K562 (cell line): ENCODE measurements around the gene MAP2K4. TPM values are rescaled to one million over a fixed set of nuclear protein-coding genes. Genes with fewer than 3 reads are reported as not detected.

Source experiments
- ATAC-seq: fragments of 200-7000 bp; cut with Tn5 transposase; 3 replicates; pipeline ENCODE4 v1.9.1; 2020; ENCODE audit warnings: moderate library complexity
- BruUV-seq: library from RNA; stranded (reverse); fragments of 400-500 nt; replicated peaks from 2 replicates; lab custom pipeline; 2021; lab: Mats Ljungman, UMichigan
- CTCF ChIA-PET: fragments of 300-600 bp; formaldehyde crosslinking; extraction: SDS; loops from one replicate; lab custom pipeline; 2021; ENCODE audit warnings: low intra/inter-chr PET ratio; lab: Yijun Ruan, JAX
- POLR2A ChIA-PET: fragments of 300-600, 350-650 bp; sonication (Branson Sonifier 250); formaldehyde crosslinking; extraction: SDS; loops from one replicate; lab custom pipeline; 2021; ENCODE audit warnings: antibody characterized with exemption, inconsistent platforms; lab: Yijun Ruan, JAX
- DNase-seq, 4 experiments: peaks; one replicate each; pipeline versions ENCODE4 v3.0.0 to v3.0.0-alpha.2; 2011 to 2018; ENCODE audit warnings: low spot score in 3 of 4, mixed read lengths in 3 of 4; ENCODE audit errors: extremely low read depth in 1 of 4
- FAIRE-seq: peaks from 2 replicates; lab custom pipeline; 2011; peaks lifted over from hg19 to GRCh38; lab: Jason Lieb, UNC
- H2AFZ ChIP-seq: 2 replicates; pipeline ENCODE4 v1.6.0; 2011; ENCODE audit warnings: low read depth, low read length, control low read depth, inconsistent platforms
- H3K27ac ChIP-seq: fragments of 200-600 bp; 3 replicates; pipeline ENCODE4 v1.8.0; 2011; ENCODE audit warnings: low read depth, mild to moderate bottlenecking, control low read depth, inconsistent platforms, low read length, moderate library complexity, mixed read lengths; ENCODE audit errors: extremely low read depth
- H3K27me3 ChIP-seq, 2 experiments: fragments of 300-600 bp in 1 of 2; 2 replicates in 1 of 2; 3 replicates in 1 of 2; pipeline versions ENCODE4 v1.6.0 to v1.8.0; 2011; ENCODE audit warnings: inconsistent platforms in 2 of 2, low read length in 2 of 2, mild to moderate bottlenecking in 1 of 2, mixed read lengths in 1 of 2, moderate library complexity in 1 of 2; ENCODE audit not compliant: control insufficient read depth in 2 of 2, insufficient read depth in 2 of 2
- H3K36me3 ChIP-seq: fragments of 300-600 bp; 3 replicates; pipeline ENCODE4 v1.8.0; 2011; ENCODE audit warnings: mild to moderate bottlenecking, low read length, inconsistent platforms; ENCODE audit not compliant: control insufficient read depth, insufficient read depth
- H3K4me1 ChIP-seq, 2 experiments: fragments of 200-600 bp in 1 of 2; replicated peaks in 1 of 2; 2 replicates in 1 of 2; 3 replicates in 1 of 2; pipeline versions ENCODE4 v1.5.1 to v1.8.0; 2011; ENCODE audit warnings: inconsistent platforms in 2 of 2, low read length in 2 of 2, mild to moderate bottlenecking in 1 of 2, mixed read lengths in 1 of 2, moderate library complexity in 1 of 2; ENCODE audit not compliant: control insufficient read depth in 2 of 2, insufficient read depth in 2 of 2
- H3K4me2 ChIP-seq: 2 replicates; pipeline ENCODE4 v1.6.1; 2011; ENCODE audit warnings: low read length, control low read depth, inconsistent platforms, mixed read lengths; ENCODE audit not compliant: insufficient read depth
- H3K4me3 ChIP-seq: fragments of 200-600 bp; sonication (generic), shearing (Covaris generic); 2 replicates; pipeline ENCODE4 v1.5.1; 2016; ENCODE audit warnings: control low read depth, inconsistent platforms
- H3K79me2 ChIP-seq: fragments of 200-600 bp; 3 replicates; pipeline ENCODE4 v1.8.0; 2011; ENCODE audit warnings: low read length, inconsistent platforms; ENCODE audit not compliant: control insufficient read depth, insufficient read depth
- H3K9ac ChIP-seq, 2 experiments: 2 replicates each; pipeline versions ENCODE4 v1.6.0 to v1.6.1; 2011; ENCODE audit warnings: low read depth in 2 of 2, low read length in 2 of 2, control low read depth in 1 of 2, inconsistent platforms in 1 of 2, mild to moderate bottlenecking in 1 of 2, mixed read lengths in 1 of 2; ENCODE audit not compliant: insufficient read depth in 1 of 2
- H3K9me1 ChIP-seq: one replicate; pipeline ENCODE4 v1.6.0; 2011; ENCODE audit warnings: inconsistent platforms, mild to moderate bottlenecking, low read length, moderate library complexity; ENCODE audit not compliant: control insufficient read depth, insufficient read depth
- H3K9me3 ChIP-seq: replicated peaks from 2 replicates; pipeline ENCODE4 v1.5.1; 2011; ENCODE audit warnings: low read depth, low read length, inconsistent platforms; ENCODE audit not compliant: control insufficient read depth, insufficient read depth
- H4K20me1 ChIP-seq: replicated peaks from 2 replicates; pipeline ENCODE4 v1.6.1; 2011; ENCODE audit warnings: low read length, inconsistent platforms, mixed read lengths; ENCODE audit not compliant: control insufficient read depth, insufficient read depth
- CBX8 ChIP-seq: fragments of 200-600 bp; sonication (generic); IDR thresholded peaks from 2 replicates; pipeline ENCODE4 v1.6.1; 2012; ENCODE audit warnings: borderline replicate concordance, mixed run types, low read depth, mild to moderate bottlenecking, moderate library complexity, mixed read lengths, low read length, control low read depth, inconsistent platforms; ENCODE audit not compliant: poor library complexity, severe bottlenecking; ENCODE audit errors: extremely low read depth
- CEBPG ChIP-seq, 3 experiments: fragments of 200-800 bp in 1 of 3; sonication (Bioruptor generic) in 1 of 3; sonication (generic) in 1 of 3; formaldehyde crosslinking in 1 of 3; IDR thresholded peaks in 2 of 3; conservative IDR thresholded peaks in 1 of 3; 2 replicates each; pipeline versions ENCODE4 v1.6.1 to v1.8.0; 2016 to 2022; ENCODE audit warnings: missing compliant biosample characterization in 2 of 3, missing genetic modification characterization in 2 of 3, mild to moderate bottlenecking in 1 of 3, missing genetic modification reagents in 1 of 3
- CHD1 ChIP-seq: fragments of 200-600 bp; sonication (generic); IDR thresholded peaks from one replicate; pipeline ENCODE4 v1.6.1; 2012; ENCODE audit warnings: mild to moderate bottlenecking, moderate library complexity, low read length, inconsistent platforms
- ETS2 ChIP-seq: IDR thresholded peaks from 2 replicates; pipeline ENCODE4 v1.6.1; 2016; ENCODE audit warnings: borderline replicate concordance, missing genetic modification characterization, mild to moderate bottlenecking, moderate library complexity, missing compliant biosample characterization; ENCODE audit not compliant: poor library complexity, severe bottlenecking
- GATAD2A ChIP-seq: fragments of 450-650 bp; IDR thresholded peaks from 2 replicates; pipeline ENCODE4 v1.6.1; 2017
- HSF4 ChIP-seq: fragments of 250-450 bp; sonication (Bioruptor Pico); IDR thresholded peaks from 2 replicates; pipeline ENCODE4 v2.1.2; 2022; ENCODE audit warnings: mild to moderate bottlenecking, moderate library complexity, borderline replicate concordance
- IFI16 ChIP-seq: fragments of 250-450 bp; sonication (Bioruptor Pico); IDR thresholded peaks from 2 replicates; pipeline ENCODE4 v2.1.2; 2022; ENCODE audit warnings: mild to moderate bottlenecking, inconsistent platforms
- NFATC3 ChIP-seq: fragments of 450-650 bp; IDR thresholded peaks from 2 replicates; pipeline ENCODE4 v1.6.1; 2017; ENCODE audit warnings: mild to moderate bottlenecking
- NFE2 ChIP-seq: IDR thresholded peaks from 2 replicates; pipeline ENCODE4 v1.6.1; 2014; ENCODE audit warnings: antibody characterized with exemption, low read depth
- SETDB1 ChIP-seq: IDR thresholded peaks from one replicate; pipeline ENCODE4 v1.6.1; 2012; ENCODE audit warnings: low read length, control low read depth, inconsistent platforms
- SLC30A9 ChIP-seq: fragments of 250-450 bp; sonication (Bioruptor Pico); IDR thresholded peaks from 2 replicates; pipeline ENCODE4 v1.8.0; 2022; ENCODE audit warnings: mild to moderate bottlenecking, moderate library complexity
- SMARCA4 ChIP-seq: fragments of 450-650 bp; IDR thresholded peaks from 2 replicates; pipeline ENCODE4 v1.6.1; 2016
- SMC3 ChIP-seq: conservative IDR thresholded peaks from 2 replicates; pipeline ENCODE4 v1.6.1; 2011; ENCODE audit warnings: low read depth, low read length, improper control_type of control experiment; ENCODE audit not compliant: insufficient read depth
- ZNF778 ChIP-seq: fragments of 450-650 bp; formaldehyde crosslinking; IDR thresholded peaks from 2 replicates; pipeline ENCODE4 v1.4.0; 2020; ENCODE audit warnings: mild to moderate bottlenecking, moderate library complexity
- WGBS: fragments of 100-300 bp; shearing (Covaris generic); methylation state at CpG from one replicate; pipeline ENCODE4 v1.1.6; 2016; ENCODE audit warnings: low coverage, mixed read lengths; ENCODE audit not compliant: insufficient coverage; ENCODE audit errors: missing lambda C conversion rate; 5-methylcytosine and 5-hydroxymethylcytosine counted together
- in situ Hi-C: fragments of 300-500 bp; cut with MboI; formaldehyde crosslinking; loops from 4 replicates; pipeline ENCODE4 v1.15.0; 2018; ENCODE audit warnings: inconsistent platforms, mixed read lengths
- intact Hi-C: fragments of 100-400 bp; cut with micrococcal nuclease; formaldehyde crosslinking; loops from 2 replicates; pipeline ENCODE4 v1.14.2; 2022
- polyA plus RNA-seq, 8 experiments: library from polyadenylated mRNA; depleted of rRNA in 4 of 8; stranded (reverse) in 5 of 8; unstranded in 3 of 8; fragments of >200 nt; fragmentation: Nextera tagmentation in 2 of 8; fragmentation: Illumina TruSeq in 1 of 8; extraction: Ambion mirVana in 2 of 8; extraction: Trizol in 1 of 8; gene quantifications; 2 replicates each; pipeline versions ENCODE4 v1.2.1 to v1.2.3, GENCODE V29; 2011 to 2014; ENCODE audit warnings: inconsistent platforms in 1 of 8, missing spikeins in 1 of 8
- total RNA-seq, 7 experiments: library from RNA; depleted of rRNA in 6 of 7; stranded (reverse); fragments of >200 nt in 6 of 7; fragmentation: Illumina TruSeq in 2 of 7; extraction: Trizol in 2 of 7; gene quantifications; 2 replicates each; pipeline versions ENCODE4 v1.2.1 to v1.2.3, GENCODE V29; 2011 to 2021; ENCODE audit warnings: low replicate concordance in 1 of 7
- TF ChIP-seq, protein P1 (sequence below): fragments of 450-650 bp; IDR thresholded peaks from one replicate; pipeline ENCODE4 v1.6.1; 2018; ENCODE audit warnings: mild to moderate bottlenecking, moderate library complexity; ENCODE audit not compliant: partially characterized antibody
- TF ChIP-seq, protein P2 (sequence below): sonication (generic); formaldehyde crosslinking; IDR thresholded peaks from 2 replicates; pipeline ENCODE4 v1.8.1; 2023; ENCODE audit warnings: mild to moderate bottlenecking, missing genetic modification reagents
- TF ChIP-seq, protein P3 (sequence below): sonication (generic); formaldehyde crosslinking; IDR thresholded peaks from 2 replicates; pipeline ENCODE4 v1.9.0; 2022; ENCODE audit warnings: mild to moderate bottlenecking, missing genetic modification reagents
- TF ChIP-seq, protein P4 (sequence below), 2 experiments: fragments of 450-650 bp; conservative IDR thresholded peaks; 2 replicates each; pipeline ENCODE4 v1.6.1; 2017; ENCODE audit warnings: mild to moderate bottlenecking in 2 of 2, moderate library complexity in 2 of 2

The MAP2K4 gene
- total and polyA plus RNA-seq, 9 of the 15 experiments (the other 6 are each of a cell fraction or from before 2014, with no cell fraction given): 3.0 to 15.9 (median 10.8) TPM

DNA sequence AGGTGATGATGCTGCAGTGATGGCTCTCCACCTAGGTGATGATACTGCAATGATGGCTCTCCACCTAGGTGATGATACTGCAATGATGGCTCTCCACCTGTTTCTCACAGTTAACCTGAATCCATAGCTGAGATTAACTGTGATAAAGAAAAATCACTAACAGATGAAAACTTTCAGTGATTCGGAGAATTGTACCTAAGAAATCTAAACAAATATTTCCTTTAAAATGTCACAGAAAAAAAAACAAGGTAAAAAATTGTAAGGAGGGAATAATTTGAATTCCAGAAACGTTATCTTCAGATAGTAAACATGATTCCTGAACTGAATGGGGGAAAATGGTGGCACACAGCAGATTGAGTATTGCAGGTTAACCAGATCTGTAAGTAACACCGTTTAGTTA, 113.4 kb downstream of the MAP2K4 start:
- BruUV-seq: no TSS peak
- Histone ChIP-seq H3K9me1 (no peaks in the 10 kb centered on the region), H3K36me3 (peaks cover 11% of the 10 kb centered on the region; the same call in 1 of the 3 replicates), H3K4me1 (no peaks in the 10 kb centered on the region), H3K4me3 (no peak overlapping the region), H3K79me2 (no peaks in the 10 kb centered on the region), H3K4me2 (no peak overlapping the region), H3K9ac (no peak overlapping the region), H4K20me1 (no peaks in the 10 kb centered on the region), H2AFZ (no peak overlapping the region), H3K9me3 (no peaks in the 10 kb centered on the region), H3K27me3 (no peaks in the 10 kb centered on the region), H3K27ac (no peak overlapping the region)
- ATAC-seq (no peak), FAIRE-seq (no peak), DNase-seq (no peak)
- ChIA-PET CTCF (no interaction called here), POLR2A (no interaction called here)
- WGBS: 61% methylated on average over 3 of the region's 3 CpGs
- no peak for TF ChIP-seq CEBPG (CRISPR knock-in tag; IDR thresholded peaks at IDR 0.05)
- no peak for TF ChIP-seq CEBPG (tag; conservative IDR thresholded peaks at IDR 0.05 in 1 of 2, IDR thresholded peaks at IDR 0.05 in 1 of 2)
- TF ChIP-seq, protein P1, sequence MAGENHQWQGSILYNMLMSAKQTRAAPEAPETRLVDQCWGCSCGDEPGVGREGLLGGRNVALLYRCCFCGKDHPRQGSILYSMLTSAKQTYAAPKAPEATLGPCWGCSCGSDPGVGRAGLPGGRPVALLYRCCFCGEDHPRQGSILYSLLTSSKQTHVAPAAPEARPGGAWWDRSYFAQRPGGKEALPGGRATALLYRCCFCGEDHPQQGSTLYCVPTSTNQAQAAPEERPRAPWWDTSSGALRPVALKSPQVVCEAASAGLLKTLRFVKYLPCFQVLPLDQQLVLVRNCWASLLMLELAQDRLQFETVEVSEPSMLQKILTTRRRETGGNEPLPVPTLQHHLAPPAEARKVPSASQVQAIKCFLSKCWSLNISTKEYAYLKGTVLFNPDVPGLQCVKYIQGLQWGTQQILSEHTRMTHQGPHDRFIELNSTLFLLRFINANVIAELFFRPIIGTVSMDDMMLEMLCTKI: no peak
- no peak for TF ChIP-seq SMARCA4
- no peak for TF ChIP-seq ETS2 (tag)
- no peak for TF ChIP-seq HSF4 (CRISPR knock-in tag)
- no peak for TF ChIP-seq IFI16 (CRISPR knock-in tag)
- TF ChIP-seq, protein P2, sequence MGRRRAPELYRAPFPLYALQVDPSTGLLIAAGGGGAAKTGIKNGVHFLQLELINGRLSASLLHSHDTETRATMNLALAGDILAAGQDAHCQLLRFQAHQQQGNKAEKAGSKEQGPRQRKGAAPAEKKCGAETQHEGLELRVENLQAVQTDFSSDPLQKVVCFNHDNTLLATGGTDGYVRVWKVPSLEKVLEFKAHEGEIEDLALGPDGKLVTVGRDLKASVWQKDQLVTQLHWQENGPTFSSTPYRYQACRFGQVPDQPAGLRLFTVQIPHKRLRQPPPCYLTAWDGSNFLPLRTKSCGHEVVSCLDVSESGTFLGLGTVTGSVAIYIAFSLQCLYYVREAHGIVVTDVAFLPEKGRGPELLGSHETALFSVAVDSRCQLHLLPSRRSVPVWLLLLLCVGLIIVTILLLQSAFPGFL: no peak
- no peak for TF ChIP-seq ZNF778 (CRISPR knock-in tag)
- TF ChIP-seq, protein P3, sequence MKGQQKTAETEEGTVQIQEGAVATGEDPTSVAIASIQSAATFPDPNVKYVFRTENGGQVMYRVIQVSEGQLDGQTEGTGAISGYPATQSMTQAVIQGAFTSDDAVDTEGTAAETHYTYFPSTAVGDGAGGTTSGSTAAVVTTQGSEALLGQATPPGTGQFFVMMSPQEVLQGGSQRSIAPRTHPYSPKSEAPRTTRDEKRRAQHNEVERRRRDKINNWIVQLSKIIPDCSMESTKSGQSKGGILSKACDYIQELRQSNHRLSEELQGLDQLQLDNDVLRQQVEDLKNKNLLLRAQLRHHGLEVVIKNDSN (CRISPR knock-in tag): no peak
- no peak for TF ChIP-seq SLC30A9 (CRISPR knock-in tag)
- no peak for TF ChIP-seq CHD1
- TF ChIP-seq, protein P4, sequence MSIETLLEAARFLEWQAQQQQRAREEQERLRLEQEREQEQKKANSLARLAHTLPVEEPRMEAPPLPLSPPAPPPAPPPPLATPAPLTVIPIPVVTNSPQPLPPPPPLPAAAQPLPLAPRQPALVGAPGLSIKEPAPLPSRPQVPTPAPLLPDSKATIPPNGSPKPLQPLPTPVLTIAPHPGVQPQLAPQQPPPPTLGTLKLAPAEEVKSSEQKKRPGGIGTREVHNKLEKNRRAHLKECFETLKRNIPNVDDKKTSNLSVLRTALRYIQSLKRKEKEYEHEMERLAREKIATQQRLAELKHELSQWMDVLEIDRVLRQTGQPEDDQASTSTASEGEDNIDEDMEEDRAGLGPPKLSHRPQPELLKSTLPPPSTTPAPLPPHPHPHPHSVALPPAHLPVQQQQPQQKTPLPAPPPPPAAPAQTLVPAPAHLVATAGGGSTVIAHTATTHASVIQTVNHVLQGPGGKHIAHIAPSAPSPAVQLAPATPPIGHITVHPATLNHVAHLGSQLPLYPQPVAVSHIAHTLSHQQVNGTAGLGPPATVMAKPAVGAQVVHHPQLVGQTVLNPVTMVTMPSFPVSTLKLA (conservative IDR thresholded peaks at IDR 0.05): no peak
- TF ChIP-seq NFE2: no peak
- no peak for TF ChIP-seq CBX8
- no peak for TF ChIP-seq SMC3
- TF ChIP-seq SETDB1: no peak
- no peak for TF ChIP-seq GATAD2A
- no peak for TF ChIP-seq NFATC3
- in situ Hi-C loops (no loop called here), intact Hi-C loops (no loop called here)
